GM23338 (cell line): ENCODE results near the gene HS3ST6. TPM values are rescaled to one million over a fixed set of nuclear protein-coding genes. Genes with fewer than 3 reads are reported as not detected.
A peak's percentile ranks its signal among the peaks of the same experiment; 100 is the strongest.

Experiments
- ATAC-seq: fragments of 200-7000 bp; cut with Tn5 transposase; 3 replicates; pipeline ENCODE4 v1.9.1; 2020
- DNase-seq: peaks from one replicate; pipeline ENCODE4 v3.0.0-alpha.2; 2015; ENCODE audit warnings: low spot score
- H2AFZ ChIP-seq: fragments of 200-600 bp; sonication (generic); 2 replicates; pipeline ENCODE4 v1.8.0; 2016; ENCODE audit warnings: antibody characterized with exemption, mild to moderate bottlenecking, moderate library complexity
- H3F3A ChIP-seq: fragments of 200-600 bp; sonication (generic); replicated peaks from 2 replicates; pipeline ENCODE4 v1.8.0; 2017; ENCODE audit warnings: antibody characterized with exemption, mixed run types, low read depth
- H3K27ac ChIP-seq: fragments of 200-600 bp; sonication (generic); 2 replicates; pipeline ENCODE4 v1.6.1; 2016; ENCODE audit warnings: low read depth
- H3K27me3 ChIP-seq: fragments of 200-600 bp; sonication (generic); 2 replicates; pipeline ENCODE4 v1.8.0; 2016; ENCODE audit warnings: mild to moderate bottlenecking, mixed run types, moderate library complexity; ENCODE audit not compliant: insufficient read depth
- H3K36me3 ChIP-seq: fragments of 200-600 bp; sonication (generic); 2 replicates; pipeline ENCODE4 v1.8.0; 2016; ENCODE audit warnings: mild to moderate bottlenecking; ENCODE audit not compliant: insufficient read depth
- H3K4me1 ChIP-seq: fragments of 200-600 bp; sonication (generic); 2 replicates; pipeline ENCODE4 v1.8.0; 2016; ENCODE audit warnings: mild to moderate bottlenecking, moderate library complexity; ENCODE audit not compliant: insufficient read depth
- H3K4me2 ChIP-seq: fragments of 200-600 bp; sonication (generic); 2 replicates; pipeline ENCODE4 v1.7.1; 2017; ENCODE audit warnings: mixed run types
- H3K4me3 ChIP-seq: fragments of 200-600 bp; sonication (generic); 2 replicates; pipeline ENCODE4 v1.6.1; 2016; ENCODE audit warnings: mixed run types
- H3K79me2 ChIP-seq: fragments of 200-600 bp; sonication (generic); replicated peaks from 2 replicates; pipeline ENCODE4 v1.8.0; 2017; ENCODE audit warnings: mild to moderate bottlenecking; ENCODE audit not compliant: insufficient read depth
- H3K9me2 ChIP-seq: fragments of 200-600 bp; sonication (generic); 2 replicates; pipeline ENCODE4 v1.8.0; 2017; ENCODE audit not compliant: insufficient read depth
- H4K20me1 ChIP-seq: fragments of 200-600 bp; sonication (generic); replicated peaks from 2 replicates; pipeline ENCODE4 v1.8.0; 2017; ENCODE audit warnings: mild to moderate bottlenecking; ENCODE audit not compliant: insufficient read depth
- H3K27ac Mint-ChIP-seq: 2 replicates; pipeline ENCODE4 v1.8.0; 2020; ENCODE audit warnings: inconsistent platforms, mild to moderate bottlenecking, moderate library complexity, mixed read lengths
- H3K27me3 Mint-ChIP-seq: 3 replicates; pipeline ENCODE4 v1.8.0; 2022; ENCODE audit warnings: low read depth, mild to moderate bottlenecking, moderate library complexity, mixed read lengths, inconsistent platforms; ENCODE audit not compliant: insufficient read depth, poor library complexity
- H3K36me3 Mint-ChIP-seq: 3 replicates; pipeline ENCODE4 v1.8.0; 2021; ENCODE audit warnings: low read depth, mild to moderate bottlenecking, inconsistent platforms, moderate library complexity, mixed read lengths
- H3K4me1 Mint-ChIP-seq: 3 replicates; pipeline ENCODE4 v1.8.0; 2020; ENCODE audit warnings: mild to moderate bottlenecking, inconsistent platforms, mixed read lengths
- H3K4me3 Mint-ChIP-seq: 3 replicates; pipeline ENCODE4 v1.8.0; 2021; ENCODE audit warnings: moderate library complexity, mild to moderate bottlenecking, inconsistent platforms, mixed read lengths
- H3K9me3 Mint-ChIP-seq: 3 replicates; pipeline ENCODE4 v1.8.0; 2020; ENCODE audit warnings: moderate library complexity, mild to moderate bottlenecking, inconsistent platforms, mixed read lengths
- CREB1 ChIP-seq: fragments of 250-450 bp; sonication (Bioruptor Pico); IDR thresholded peaks from 2 replicates; pipeline ENCODE4 v1.5.0; 2020; ENCODE audit warnings: low read depth, mild to moderate bottlenecking, moderate library complexity
- EZH2 ChIP-seq: fragments of 200-600 bp; sonication (generic); IDR thresholded peaks from one replicate; pipeline ENCODE4 v1.8.0; 2017; ENCODE audit warnings: antibody characterized with exemption, mild to moderate bottlenecking, low read depth; ENCODE audit not compliant: unreplicated experiment
- EZH2phosphoT487 ChIP-seq: fragments of 200-600 bp; sonication (generic); IDR thresholded peaks from one replicate; pipeline ENCODE4 v1.8.1; 2018; ENCODE audit warnings: antibody characterized with exemption; ENCODE audit not compliant: unreplicated experiment
- JUNB ChIP-seq: IDR thresholded peaks from one replicate; pipeline ENCODE4 v1.6.1; 2016; ENCODE audit warnings: antibody characterized with exemption; ENCODE audit not compliant: unreplicated experiment
- NANOG ChIP-seq: IDR thresholded peaks from 2 replicates; pipeline ENCODE4 v1.6.1; 2016; ENCODE audit warnings: antibody characterized with exemption, borderline replicate concordance
- POLR2AphosphoS5 ChIP-seq: IDR thresholded peaks from 2 replicates; pipeline ENCODE4 v1.6.1; 2016; ENCODE audit warnings: antibody characterized with exemption, low read depth
- STAT1 ChIP-seq: IDR thresholded peaks from one replicate; pipeline ENCODE4 v1.6.1; 2016; ENCODE audit warnings: antibody characterized with exemption; ENCODE audit not compliant: unreplicated experiment
- ZNF114 ChIP-seq: fragments of 250-450 bp; sonication (Bioruptor Pico); IDR thresholded peaks from 2 replicates; pipeline ENCODE4 v1.5.0; 2020; ENCODE audit warnings: mild to moderate bottlenecking, moderate library complexity
- ZNF331 ChIP-seq: fragments of 250-450 bp; sonication (Bioruptor Pico); IDR thresholded peaks from 2 replicates; pipeline ENCODE4 v1.5.0; 2020; ENCODE audit warnings: low read depth, mild to moderate bottlenecking, moderate library complexity
- polyA plus RNA-seq: library from polyadenylated mRNA; unstranded; fragments of >200 nt; fragmentation: Nextera tagmentation; extraction: Ambion mirVana; gene quantifications from 2 replicates; pipeline ENCODE4 v1.2.1, GENCODE V29; 2016
- total RNA-seq: library from RNA; depleted of rRNA; stranded (reverse); fragments of >200 nt; shearing (Covaris generic); gene quantifications from 2 replicates; pipeline ENCODE4 v1.2.3, GENCODE V29; 2014
- TF ChIP-seq, protein P1 (sequence below): fragments of 250-450 bp; sonication (Bioruptor Pico); IDR thresholded peaks from 2 replicates; pipeline ENCODE4 v1.5.0; 2020; ENCODE audit warnings: mild to moderate bottlenecking, moderate library complexity
- TF ChIP-seq, protein P2 (sequence below): IDR thresholded peaks from one replicate; pipeline ENCODE4 v1.6.1; 2018; ENCODE audit warnings: antibody characterized with exemption; ENCODE audit not compliant: unreplicated experiment
- TF ChIP-seq, protein P3 (sequence below): IDR thresholded peaks from 2 replicates; pipeline ENCODE4 v1.6.1; 2016; ENCODE audit warnings: antibody characterized with exemption
- TF ChIP-seq, protein P4 (sequence below), 2 experiments: fragments of 200-600 bp in 1 of 2; sonication (generic) in 1 of 2; conservative IDR thresholded peaks; 2 replicates each; pipeline versions ENCODE4 v1.5.1 to v1.6.1; 2016 to 2017; ENCODE audit warnings: antibody characterized with exemption in 2 of 2, low read depth in 2 of 2, mild to moderate bottlenecking in 2 of 2, moderate library complexity in 1 of 2

Gene HS3ST6
- total and polyA plus RNA-seq, 2 experiments from 2014 or later: 0.21 TPM; not detected in 1

DNA sequence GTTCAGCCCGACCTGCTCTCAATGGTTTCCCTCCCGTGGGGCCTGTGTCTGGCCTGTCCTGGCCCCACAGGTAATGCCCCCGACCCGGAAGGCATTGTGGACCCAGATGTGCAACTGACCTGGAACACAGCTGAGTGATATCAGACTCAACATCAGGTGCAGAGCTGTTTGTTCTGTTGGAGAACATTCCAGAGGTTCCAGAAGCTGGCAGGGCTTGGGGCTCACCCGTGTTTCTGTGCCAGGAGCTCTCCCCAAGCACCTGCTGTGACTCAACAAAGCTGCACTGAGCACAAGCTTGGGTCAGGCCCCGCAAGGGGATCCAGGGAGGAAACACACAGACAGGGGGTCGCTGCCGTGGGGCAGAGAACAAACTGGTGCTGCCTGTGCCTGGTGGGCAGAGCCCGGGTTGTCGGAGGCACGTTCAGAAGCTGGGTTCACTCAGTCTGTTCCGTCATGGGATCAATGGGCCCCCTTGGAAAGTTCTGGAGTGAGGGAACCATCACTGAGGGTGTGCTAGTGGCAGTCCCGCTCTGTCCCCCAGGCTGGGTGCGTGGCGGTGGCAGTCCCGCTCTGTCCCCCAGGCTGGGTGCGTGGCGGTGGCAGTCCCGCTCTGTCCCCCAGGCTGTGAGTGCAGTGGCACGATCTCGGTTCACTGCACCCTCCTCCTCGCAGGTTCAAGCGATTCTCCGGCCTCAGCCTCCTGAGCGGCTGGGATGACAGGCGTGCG lies 22.1 kb downstream of the HS3ST6 start:
- no peak overlapping the region for H3K27ac Mint-ChIP-seq
- Histone ChIP-seq H4K20me1 (no peaks in the 10 kb centered on the region), H3K4me1 (peaks cover 4% of the 10 kb centered on the region; the same call in 1 of the 2 replicates), H3K79me2 (no peaks in the 10 kb centered on the region), H3K4me3 (no peak overlapping the region), H3K4me2 (no peak overlapping the region), H3F3A (no peaks in the 10 kb centered on the region), H3K27me3 (no peaks in the 10 kb centered on the region), H2AFZ (peak overlapping the region; percentile 52; the same call in 1 of the 2 replicates), H3K27ac (no peak overlapping the region), H3K36me3 (no peaks in the 10 kb centered on the region), H3K9me2 (no peaks in the 10 kb centered on the region)
- DNase-seq (no peak), ATAC-seq (peak; percentile 22; the same call in 1 of the 3 replicates)
- TF ChIP-seq NANOG: no peak
- TF ChIP-seq, protein P1, sequence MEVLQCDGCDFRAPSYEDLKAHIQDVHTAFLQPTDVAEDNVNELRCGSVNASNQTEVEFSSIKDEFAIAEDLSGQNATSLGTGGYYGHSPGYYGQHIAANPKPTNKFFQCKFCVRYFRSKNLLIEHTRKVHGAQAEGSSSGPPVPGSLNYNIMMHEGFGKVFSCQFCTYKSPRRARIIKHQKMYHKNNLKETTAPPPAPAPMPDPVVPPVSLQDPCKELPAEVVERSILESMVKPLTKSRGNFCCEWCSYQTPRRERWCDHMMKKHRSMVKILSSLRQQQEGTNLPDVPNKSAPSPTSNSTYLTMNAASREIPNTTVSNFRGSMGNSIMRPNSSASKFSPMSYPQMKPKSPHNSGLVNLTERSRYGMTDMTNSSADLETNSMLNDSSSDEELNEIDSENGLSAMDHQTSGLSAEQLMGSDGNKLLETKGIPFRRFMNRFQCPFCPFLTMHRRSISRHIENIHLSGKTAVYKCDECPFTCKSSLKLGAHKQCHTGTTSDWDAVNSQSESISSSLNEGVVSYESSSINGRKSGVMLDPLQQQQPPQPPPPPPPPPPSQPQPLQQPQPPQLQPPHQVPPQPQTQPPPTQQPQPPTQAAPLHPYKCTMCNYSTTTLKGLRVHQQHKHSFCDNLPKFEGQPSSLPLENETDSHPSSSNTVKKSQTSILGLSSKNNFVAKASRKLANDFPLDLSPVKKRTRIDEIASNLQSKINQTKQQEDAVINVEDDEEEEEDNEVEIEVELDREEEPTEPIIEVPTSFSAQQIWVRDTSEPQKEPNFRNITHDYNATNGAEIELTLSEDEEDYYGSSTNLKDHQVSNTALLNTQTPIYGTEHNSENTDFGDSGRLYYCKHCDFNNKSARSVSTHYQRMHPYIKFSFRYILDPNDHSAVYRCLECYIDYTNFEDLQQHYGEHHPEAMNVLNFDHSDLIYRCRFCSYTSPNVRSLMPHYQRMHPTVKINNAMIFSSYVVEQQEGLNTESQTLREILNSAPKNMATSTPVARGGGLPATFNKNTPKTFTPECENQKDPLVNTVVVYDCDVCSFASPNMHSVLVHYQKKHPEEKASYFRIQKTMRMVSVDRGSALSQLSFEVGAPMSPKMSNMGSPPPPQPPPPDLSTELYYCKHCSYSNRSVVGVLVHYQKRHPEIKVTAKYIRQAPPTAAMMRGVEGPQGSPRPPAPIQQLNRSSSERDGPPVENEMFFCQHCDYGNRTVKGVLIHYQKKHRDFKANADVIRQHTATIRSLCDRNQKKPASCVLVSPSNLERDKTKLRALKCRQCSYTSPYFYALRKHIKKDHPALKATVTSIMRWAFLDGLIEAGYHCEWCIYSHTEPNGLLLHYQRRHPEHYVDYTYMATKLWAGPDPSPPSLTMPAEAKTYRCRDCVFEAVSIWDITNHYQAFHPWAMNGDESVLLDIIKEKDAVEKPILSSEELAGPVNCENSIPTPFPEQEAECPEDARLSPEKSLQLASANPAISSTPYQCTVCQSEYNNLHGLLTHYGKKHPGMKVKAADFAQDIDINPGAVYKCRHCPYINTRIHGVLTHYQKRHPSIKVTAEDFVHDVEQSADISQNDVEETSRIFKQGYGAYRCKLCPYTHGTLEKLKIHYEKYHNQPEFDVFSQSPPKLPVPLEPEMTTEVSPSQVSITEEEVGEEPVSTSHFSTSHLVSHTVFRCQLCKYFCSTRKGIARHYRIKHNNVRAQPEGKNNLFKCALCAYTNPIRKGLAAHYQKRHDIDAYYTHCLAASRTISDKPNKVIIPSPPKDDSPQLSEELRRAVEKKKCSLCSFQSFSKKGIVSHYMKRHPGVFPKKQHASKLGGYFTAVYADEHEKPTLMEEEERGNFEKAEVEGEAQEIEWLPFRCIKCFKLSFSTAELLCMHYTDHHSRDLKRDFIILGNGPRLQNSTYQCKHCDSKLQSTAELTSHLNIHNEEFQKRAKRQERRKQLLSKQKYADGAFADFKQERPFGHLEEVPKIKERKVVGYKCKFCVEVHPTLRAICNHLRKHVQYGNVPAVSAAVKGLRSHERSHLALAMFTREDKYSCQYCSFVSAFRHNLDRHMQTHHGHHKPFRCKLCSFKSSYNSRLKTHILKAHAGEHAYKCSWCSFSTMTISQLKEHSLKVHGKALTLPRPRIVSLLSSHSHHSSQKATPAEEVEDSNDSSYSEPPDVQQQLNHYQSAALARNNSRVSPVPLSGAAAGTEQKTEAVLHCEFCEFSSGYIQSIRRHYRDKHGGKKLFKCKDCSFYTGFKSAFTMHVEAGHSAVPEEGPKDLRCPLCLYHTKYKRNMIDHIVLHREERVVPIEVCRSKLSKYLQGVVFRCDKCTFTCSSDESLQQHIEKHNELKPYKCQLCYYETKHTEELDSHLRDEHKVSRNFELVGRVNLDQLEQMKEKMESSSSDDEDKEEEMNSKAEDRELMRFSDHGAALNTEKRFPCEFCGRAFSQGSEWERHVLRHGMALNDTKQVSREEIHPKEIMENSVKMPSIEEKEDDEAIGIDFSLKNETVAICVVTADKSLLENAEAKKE (CRISPR knock-in tag): no peak
- TF ChIP-seq POLR2AphosphoS5: no peak
- TF ChIP-seq EZH2: no peak
- TF ChIP-seq ZNF331 (CRISPR knock-in tag): no peak
- TF ChIP-seq, protein P2, sequence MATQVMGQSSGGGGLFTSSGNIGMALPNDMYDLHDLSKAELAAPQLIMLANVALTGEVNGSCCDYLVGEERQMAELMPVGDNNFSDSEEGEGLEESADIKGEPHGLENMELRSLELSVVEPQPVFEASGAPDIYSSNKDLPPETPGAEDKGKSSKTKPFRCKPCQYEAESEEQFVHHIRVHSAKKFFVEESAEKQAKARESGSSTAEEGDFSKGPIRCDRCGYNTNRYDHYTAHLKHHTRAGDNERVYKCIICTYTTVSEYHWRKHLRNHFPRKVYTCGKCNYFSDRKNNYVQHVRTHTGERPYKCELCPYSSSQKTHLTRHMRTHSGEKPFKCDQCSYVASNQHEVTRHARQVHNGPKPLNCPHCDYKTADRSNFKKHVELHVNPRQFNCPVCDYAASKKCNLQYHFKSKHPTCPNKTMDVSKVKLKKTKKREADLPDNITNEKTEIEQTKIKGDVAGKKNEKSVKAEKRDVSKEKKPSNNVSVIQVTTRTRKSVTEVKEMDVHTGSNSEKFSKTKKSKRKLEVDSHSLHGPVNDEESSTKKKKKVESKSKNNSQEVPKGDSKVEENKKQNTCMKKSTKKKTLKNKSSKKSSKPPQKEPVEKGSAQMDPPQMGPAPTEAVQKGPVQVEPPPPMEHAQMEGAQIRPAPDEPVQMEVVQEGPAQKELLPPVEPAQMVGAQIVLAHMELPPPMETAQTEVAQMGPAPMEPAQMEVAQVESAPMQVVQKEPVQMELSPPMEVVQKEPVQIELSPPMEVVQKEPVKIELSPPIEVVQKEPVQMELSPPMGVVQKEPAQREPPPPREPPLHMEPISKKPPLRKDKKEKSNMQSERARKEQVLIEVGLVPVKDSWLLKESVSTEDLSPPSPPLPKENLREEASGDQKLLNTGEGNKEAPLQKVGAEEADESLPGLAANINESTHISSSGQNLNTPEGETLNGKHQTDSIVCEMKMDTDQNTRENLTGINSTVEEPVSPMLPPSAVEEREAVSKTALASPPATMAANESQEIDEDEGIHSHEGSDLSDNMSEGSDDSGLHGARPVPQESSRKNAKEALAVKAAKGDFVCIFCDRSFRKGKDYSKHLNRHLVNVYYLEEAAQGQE: no peak
- no peak for TF ChIP-seq JUNB
- TF ChIP-seq, protein P3, sequence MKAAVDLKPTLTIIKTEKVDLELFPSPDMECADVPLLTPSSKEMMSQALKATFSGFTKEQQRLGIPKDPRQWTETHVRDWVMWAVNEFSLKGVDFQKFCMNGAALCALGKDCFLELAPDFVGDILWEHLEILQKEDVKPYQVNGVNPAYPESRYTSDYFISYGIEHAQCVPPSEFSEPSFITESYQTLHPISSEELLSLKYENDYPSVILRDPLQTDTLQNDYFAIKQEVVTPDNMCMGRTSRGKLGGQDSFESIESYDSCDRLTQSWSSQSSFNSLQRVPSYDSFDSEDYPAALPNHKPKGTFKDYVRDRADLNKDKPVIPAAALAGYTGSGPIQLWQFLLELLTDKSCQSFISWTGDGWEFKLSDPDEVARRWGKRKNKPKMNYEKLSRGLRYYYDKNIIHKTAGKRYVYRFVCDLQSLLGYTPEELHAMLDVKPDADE: no peak
- TF ChIP-seq EZH2phosphoT487: no peak
- no peak for TF ChIP-seq ZNF114 (CRISPR knock-in tag)
- no peak for TF ChIP-seq CREB1 (CRISPR knock-in tag)
- no peak for TF ChIP-seq STAT1
- TF ChIP-seq, protein P4, sequence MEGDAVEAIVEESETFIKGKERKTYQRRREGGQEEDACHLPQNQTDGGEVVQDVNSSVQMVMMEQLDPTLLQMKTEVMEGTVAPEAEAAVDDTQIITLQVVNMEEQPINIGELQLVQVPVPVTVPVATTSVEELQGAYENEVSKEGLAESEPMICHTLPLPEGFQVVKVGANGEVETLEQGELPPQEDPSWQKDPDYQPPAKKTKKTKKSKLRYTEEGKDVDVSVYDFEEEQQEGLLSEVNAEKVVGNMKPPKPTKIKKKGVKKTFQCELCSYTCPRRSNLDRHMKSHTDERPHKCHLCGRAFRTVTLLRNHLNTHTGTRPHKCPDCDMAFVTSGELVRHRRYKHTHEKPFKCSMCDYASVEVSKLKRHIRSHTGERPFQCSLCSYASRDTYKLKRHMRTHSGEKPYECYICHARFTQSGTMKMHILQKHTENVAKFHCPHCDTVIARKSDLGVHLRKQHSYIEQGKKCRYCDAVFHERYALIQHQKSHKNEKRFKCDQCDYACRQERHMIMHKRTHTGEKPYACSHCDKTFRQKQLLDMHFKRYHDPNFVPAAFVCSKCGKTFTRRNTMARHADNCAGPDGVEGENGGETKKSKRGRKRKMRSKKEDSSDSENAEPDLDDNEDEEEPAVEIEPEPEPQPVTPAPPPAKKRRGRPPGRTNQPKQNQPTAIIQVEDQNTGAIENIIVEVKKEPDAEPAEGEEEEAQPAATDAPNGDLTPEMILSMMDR (conservative IDR thresholded peaks at IDR 0.05; ENCODE audit: low read depth in 2 of 2): no peak
- no peaks in the 10 kb centered on the region for H3K36me3 Mint-ChIP-seq
- H3K9me3 Mint-ChIP-seq: no peaks in the 10 kb centered on the region
- no peak overlapping the region; the same call in 2 of the 3 replicates for H3K4me3 Mint-ChIP-seq
- peaks cover 4% of the 10 kb centered on the region; the same call in 2 of the 3 replicates for H3K4me1 Mint-ChIP-seq
- peaks cover 3% of the 10 kb centered on the region for H3K27me3 Mint-ChIP-seq
